Omental fat pad (tissue), 4 donors: Measurements from ENCODE around the gene PLIN3. TPM values are rescaled to one million over a fixed set of nuclear protein-coding genes. Genes with fewer than 3 reads are reported as not detected.
"Not testable (repeated sequence)": the region's sequence is repeated elsewhere in the genome, so short reads cannot be mapped to it uniquely, and the experiment has no call there.

Experiments
- ATAC-seq: fragments of 150-250 bp; one replicate; pipeline ENCODE4 v1.9.1; 2016; ENCODE audit warnings: mild to moderate bottlenecking, moderate library complexity; ENCODE audit not compliant: low FRiP score
- DNase-seq: peaks from one replicate; pipeline ENCODE4 v3.0.0-alpha.2; 2019; ENCODE audit warnings: low spot score
- CTCF ChIP-seq, 3 donors: fragments of 450-650 bp; IDR thresholded peaks; one replicate each; pipeline ENCODE4 v1.5.1; 2016 to 2017; ENCODE audit warnings: antibody characterized with exemption in 3 of 3, mild to moderate bottlenecking in 3 of 3, moderate library complexity in 2 of 3
- total RNA-seq, 4 donors: library from RNA; depleted of rRNA; stranded (reverse); fragments of >200 nt; gene quantifications; one replicate each; pipeline ENCODE4 v1.1.0, GENCODE V29; 2016

PLIN3 gene
- total RNA-seq, 4 donors from 2014 or later = 23.1 to 64.0 (median 33.8) TPM

GRCh38 chr19:4814625-4815425 is 52.6 kb downstream of the PLIN3 start:
- TF ChIP-seq CTCF (IDR thresholded peaks at IDR 0.05) = no peak
- DNase-seq (no peak), ATAC-seq (no peak)

- DNase-seq = peak; percentile 97
- ATAC-seq = peak; percentile 62
- peak in 2 of 3 donors; percentile 32 to 36 for TF ChIP-seq CTCF (IDR thresholded peaks at IDR 0.05)
Observed at GRCh38 chr19:4811328-4812131, 55.9 kb downstream of the PLIN3 start.

GRCh38 chr19:4807188-4807587 is 60.3 kb downstream of the PLIN3 start:
- TF ChIP-seq CTCF (IDR thresholded peaks at IDR 0.05) = no peak
- DNase-seq = no peak
- no peak for ATAC-seq

- TF ChIP-seq CTCF (IDR thresholded peaks at IDR 0.05) = no peak
- ATAC-seq (no peak), DNase-seq (no peak)
Observed at GRCh38 chr19:4806384-4806783, 61.1 kb downstream of the PLIN3 start.

- ATAC-seq = not testable (repeated sequence)
Observed at GRCh38 chr19:4805140-4805539, 62.3 kb downstream of the PLIN3 start.

GRCh38 chr19:4803736-4804695 is 63.5 kb downstream of the PLIN3 start:
- DNase-seq (no peak), ATAC-seq (peak; percentile 45)
- TF ChIP-seq CTCF (IDR thresholded peaks at IDR 0.05) = no peak

More at GRCh38 chr19:4805140-4805539, 62.3 kb downstream of the PLIN3 start:
- not testable (repeated sequence) for DNase-seq

GRCh38 chr19:4802711-4803110 is 64.8 kb downstream of the PLIN3 start:
- ATAC-seq (no peak), DNase-seq (no peak)
- no peak for TF ChIP-seq CTCF (IDR thresholded peaks at IDR 0.05)
